Neuron (in vitro differentiated cells): Measurements from ENCODE around the gene SLC9C2.
"Not testable (repeated sequence)": the region's sequence is repeated elsewhere in the genome, so short reads cannot be mapped to it uniquely, and the experiment has no call there.

Experiments used
- H2AFZ ChIP-seq: one replicate; pipeline ENCODE4 v1.6.1; 2013; ENCODE audit warnings: low read depth, mild to moderate bottlenecking, inconsistent platforms, low read length, moderate library complexity
- H3K27me3 ChIP-seq: one replicate; pipeline ENCODE4 v1.6.1; 2013; ENCODE audit warnings: low read length; ENCODE audit not compliant: insufficient read depth
- H3K36me3 ChIP-seq: one replicate; pipeline ENCODE4 v1.6.1; 2013; ENCODE audit warnings: low read length; ENCODE audit not compliant: insufficient read depth
- H3K4me1 ChIP-seq: one replicate; pipeline ENCODE4 v1.6.1; 2013; ENCODE audit warnings: low read length; ENCODE audit not compliant: insufficient read depth
- H3K4me3 ChIP-seq: 2 replicates; pipeline ENCODE4 v1.5.1; 2013; ENCODE audit warnings: mild to moderate bottlenecking, low read length, moderate library complexity
- H3K9me3 ChIP-seq: one replicate; pipeline ENCODE4 v1.6.1; 2013; ENCODE audit warnings: low read length

SLC9C2 gene

DNA sequence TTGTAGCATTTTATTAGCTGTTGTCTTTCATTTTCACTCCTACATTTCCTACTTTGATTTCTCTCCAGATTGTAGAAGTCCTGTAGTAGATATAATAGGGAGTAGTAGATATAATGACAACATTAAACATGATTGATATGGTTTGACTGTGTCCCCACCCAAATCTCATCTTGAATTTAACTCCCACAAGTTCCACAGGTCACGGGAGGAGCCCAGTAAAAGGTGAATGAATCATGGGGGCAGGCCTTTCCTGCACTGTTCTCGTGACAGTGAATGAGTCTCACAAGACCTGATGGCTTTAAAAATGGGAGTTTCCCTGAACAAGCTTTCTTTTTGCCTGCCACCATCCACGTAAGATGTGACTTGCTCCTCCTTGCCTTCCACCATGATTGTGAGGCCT, 133.2 kb downstream of the SLC9C2 start:
- H3K27me3 ChIP-seq, result no peaks in the 10 kb centered on the region
- H3K36me3 ChIP-seq, result no peaks in the 10 kb centered on the region
- H2AFZ ChIP-seq, result no peak overlapping the region
- peaks cover 2% of the 10 kb centered on the region for H3K9me3 ChIP-seq
- H3K4me1 ChIP-seq, result no peaks in the 10 kb centered on the region
- H3K4me3 ChIP-seq, result no peak overlapping the region

DNA sequence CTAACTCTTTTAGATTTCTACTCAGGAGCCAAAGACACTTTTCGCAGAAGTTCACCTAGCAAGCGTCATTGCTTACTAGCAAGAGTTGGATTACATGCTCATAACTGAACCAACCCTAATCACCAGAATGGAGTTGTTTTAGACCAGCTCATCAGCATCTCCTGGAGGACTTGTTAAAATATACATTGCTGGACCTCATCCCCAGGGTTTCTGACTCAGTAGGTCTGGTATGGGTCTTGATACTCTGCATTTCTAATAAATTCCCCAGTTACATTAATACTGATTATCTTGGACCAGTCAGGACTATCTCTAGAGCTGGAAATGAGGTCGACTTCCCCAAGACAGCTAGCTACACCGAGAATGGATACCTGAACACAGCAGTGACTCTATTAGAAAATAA, 135.4 kb downstream of the SLC9C2 start:
- Histone ChIP-seq H3K36me3 (no peaks in the 10 kb centered on the region), H3K4me1 (no peaks in the 10 kb centered on the region), H3K4me3 (no peak overlapping the region), H2AFZ (no peak overlapping the region), H3K27me3 (no peaks in the 10 kb centered on the region), H3K9me3 (peaks cover 2% of the 10 kb centered on the region)

DNA sequence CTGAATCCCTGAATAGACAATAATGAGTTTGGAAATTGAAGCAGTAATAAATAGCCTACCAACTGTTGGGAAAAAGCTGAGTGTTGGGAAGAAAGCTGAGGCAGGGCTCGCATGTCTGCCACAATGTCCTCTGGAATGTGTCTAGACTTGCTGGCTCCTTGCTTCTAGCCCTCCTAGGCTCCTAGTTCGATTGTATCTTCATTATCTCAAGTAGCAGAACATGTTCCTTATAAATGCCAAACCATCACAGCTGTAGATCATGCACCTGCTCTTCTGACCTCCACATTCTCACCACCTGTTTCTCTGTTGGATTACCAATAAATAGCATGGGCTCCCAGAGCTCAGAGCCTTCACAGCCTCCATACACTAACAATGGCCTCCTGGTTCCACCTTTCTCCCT, 138.7 kb downstream of the SLC9C2 start:
- H3K4me1 ChIP-seq, H3K27me3 ChIP-seq, H2AFZ ChIP-seq, H3K36me3 ChIP-seq, H3K9me3 ChIP-seq, H3K4me3 ChIP-seq: not testable (repeated sequence)

DNA sequence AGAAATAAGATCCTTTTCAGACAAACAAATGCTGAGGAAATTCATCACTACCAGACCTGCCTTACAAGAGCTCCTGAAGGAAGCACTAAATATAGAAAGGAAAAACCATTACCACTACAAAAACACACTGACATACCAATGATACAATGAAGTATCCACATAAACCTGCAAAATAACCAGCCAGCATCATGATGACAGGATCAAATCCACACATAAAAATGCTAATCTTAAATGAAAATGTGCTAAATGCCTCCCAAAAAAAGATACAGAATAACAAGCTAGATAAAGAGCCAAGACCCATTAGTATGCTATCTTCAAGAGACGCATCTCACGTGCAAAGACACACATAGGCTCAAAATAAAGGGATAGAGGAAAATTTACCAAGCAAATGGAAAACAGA, 140.2 kb downstream of the SLC9C2 start:
- not testable (repeated sequence) for H3K4me3 ChIP-seq, H2AFZ ChIP-seq, H3K27me3 ChIP-seq, H3K36me3 ChIP-seq, H3K4me1 ChIP-seq, H3K9me3 ChIP-seq

DNA sequence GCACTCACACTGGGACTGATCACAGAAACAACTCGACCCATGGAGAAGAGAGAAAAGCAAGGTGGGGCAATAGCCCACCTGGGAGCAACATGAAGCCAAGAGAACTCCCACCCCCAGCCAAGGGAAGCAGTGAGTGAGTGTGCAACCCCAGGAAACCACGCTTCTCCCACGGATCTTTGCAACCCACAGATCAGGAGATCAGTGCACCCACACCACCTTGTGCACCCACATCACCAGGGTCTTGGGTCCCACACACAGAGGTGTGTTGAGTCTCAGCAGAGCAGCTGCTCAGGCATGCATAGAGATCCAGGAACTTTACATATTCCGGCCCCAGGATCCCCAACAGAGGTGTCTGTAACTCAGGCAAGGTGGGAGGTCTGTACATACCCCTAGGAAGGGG, 143.0 kb downstream of the SLC9C2 start:
- H3K36me3 ChIP-seq, result peaks cover 2% of the 10 kb centered on the region
- H3K4me3 ChIP-seq, result no peak overlapping the region
- no peaks in the 10 kb centered on the region for H3K27me3 ChIP-seq
- no peak overlapping the region for H2AFZ ChIP-seq
- no peaks in the 10 kb centered on the region for H3K4me1 ChIP-seq
- peaks cover 3% of the 10 kb centered on the region for H3K9me3 ChIP-seq

DNA sequence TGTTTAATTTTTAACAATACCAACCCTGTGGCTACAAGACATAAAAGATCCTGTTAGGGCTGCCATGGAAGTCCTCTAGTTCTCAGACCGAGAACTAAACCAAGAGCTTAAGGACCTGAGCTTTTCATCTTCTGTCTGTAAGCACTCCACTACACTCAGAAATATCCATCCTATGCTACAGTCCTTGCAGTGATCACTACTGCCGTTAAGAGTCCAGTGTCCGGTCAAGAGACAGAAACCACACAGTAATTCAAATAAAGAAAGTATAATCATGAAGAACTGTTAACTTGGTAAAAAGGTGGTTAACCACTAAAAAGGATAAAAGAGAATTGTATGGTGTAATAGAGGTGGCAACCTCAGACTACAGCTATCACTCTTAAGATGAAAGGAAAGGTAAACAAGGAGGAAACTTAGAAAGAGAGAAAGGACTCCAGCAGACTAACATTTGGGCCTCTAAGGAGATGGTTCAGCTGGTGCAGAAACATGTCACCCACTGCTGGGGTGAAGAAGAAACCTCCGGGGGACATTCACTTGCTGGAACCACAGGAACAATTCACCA, 147.8 kb downstream of the SLC9C2 start:
- Histone ChIP-seq H3K36me3 (no peaks in the 10 kb centered on the region), H2AFZ (no peak overlapping the region), H3K4me1 (no peaks in the 10 kb centered on the region), H3K27me3 (no peaks in the 10 kb centered on the region), H3K4me3 (no peak overlapping the region), H3K9me3 (no peaks in the 10 kb centered on the region)

DNA sequence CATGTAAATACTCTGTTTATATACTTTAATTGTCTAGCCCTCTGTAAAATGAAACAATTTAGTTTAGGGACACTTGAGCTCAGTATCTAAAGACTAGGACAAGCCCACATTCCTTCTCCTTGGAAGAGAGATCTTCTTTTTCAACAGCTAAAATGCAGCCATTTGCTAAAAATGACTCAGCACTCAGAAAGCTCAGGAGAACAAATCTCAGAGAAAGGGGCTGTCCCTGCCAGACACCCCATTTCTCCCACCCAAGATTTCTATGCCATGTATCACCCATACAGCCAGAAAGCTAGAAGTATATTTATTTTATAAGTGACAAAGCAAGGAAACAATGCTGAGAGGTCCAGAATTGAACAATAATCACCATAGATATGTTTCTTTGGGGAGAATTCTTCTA, 148.9 kb downstream of the SLC9C2 start:
- no peaks in the 10 kb centered on the region for H3K4me1 ChIP-seq
- H3K27me3 ChIP-seq, result no peaks in the 10 kb centered on the region
- H3K9me3 ChIP-seq, result no peaks in the 10 kb centered on the region
- H3K4me3 ChIP-seq, result no peak overlapping the region
- no peaks in the 10 kb centered on the region for H3K36me3 ChIP-seq
- no peak overlapping the region for H2AFZ ChIP-seq

DNA sequence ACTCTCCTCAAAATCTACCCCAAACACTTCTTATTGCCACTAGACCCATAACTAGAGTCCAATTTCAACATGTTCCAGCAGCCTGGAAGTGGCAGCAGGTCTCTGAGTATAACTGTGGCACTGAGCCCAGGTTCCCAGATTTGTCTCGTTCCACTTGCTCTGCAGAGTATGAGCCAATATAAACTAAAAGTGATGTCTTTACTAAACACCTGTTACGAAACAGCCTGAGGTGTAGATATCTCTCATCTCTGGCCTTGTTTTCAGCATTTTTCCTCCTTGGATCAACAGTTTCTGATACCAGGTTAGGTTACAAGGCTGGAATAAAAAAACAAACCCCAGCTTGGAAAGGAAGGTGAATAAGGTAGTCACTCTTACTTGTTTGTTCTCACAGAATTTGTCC, 150.9 kb downstream of the SLC9C2 start:
- Histone ChIP-seq H3K4me1 (no peaks in the 10 kb centered on the region), H3K9me3 (no peaks in the 10 kb centered on the region), H3K4me3 (no peak overlapping the region), H3K36me3 (no peaks in the 10 kb centered on the region), H2AFZ (no peak overlapping the region), H3K27me3 (no peaks in the 10 kb centered on the region)
